DMS 273 treated with DMSO at 0.1 percent for 48 hours (cell line): ENCODE results near the gene TNN.
"Not testable (repeated sequence)": the region's sequence is repeated elsewhere in the genome, so short reads cannot be mapped to it uniquely, and the experiment has no call there.

Source experiments
- DNase-seq: peaks from one replicate; lab custom pipeline; 2025; lab: John Stamatoyannopoulos, UW

Gene TNN

DNA sequence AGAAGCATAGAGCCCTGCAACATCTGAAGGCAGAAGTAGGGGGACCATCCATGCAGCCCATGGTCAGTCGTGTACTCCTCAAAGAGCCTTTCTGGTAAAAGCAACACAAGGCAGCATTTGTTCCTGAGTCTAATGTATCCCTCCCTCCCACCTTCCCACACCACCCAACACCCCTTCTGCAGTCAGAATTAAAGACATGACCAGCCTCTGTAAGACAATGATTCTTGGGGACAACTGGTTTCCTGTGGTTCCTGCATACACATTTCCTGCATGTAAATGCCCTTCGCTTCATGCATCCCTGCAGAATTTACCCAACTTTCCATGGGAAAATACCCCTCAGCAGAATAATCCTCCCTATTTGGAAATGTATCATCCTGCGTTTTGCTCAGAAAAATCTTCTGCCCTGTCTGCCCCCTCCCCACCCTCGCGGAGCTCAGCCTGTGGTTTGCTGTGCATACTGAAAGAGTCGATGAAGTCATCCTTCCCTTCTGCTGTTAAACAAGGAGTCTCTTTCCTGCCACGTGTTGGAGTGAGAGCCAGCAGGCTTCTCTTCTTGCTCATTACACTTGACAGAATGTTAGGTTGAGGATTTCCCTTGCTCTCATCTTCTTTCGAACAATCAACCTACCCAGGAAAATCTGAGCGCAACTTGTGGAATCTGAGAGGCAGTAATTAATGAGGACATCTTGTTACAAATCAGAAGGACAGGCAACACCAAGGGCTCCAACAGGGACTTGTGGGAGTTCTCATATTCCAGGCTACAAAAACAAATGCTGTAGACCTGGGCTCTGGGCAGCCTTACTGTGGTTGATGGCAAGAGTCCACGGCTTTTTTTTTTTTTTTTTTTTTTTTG is 4.7 kb downstream of the TNN start:
- DNase-seq = peak; percentile 41

DNA sequence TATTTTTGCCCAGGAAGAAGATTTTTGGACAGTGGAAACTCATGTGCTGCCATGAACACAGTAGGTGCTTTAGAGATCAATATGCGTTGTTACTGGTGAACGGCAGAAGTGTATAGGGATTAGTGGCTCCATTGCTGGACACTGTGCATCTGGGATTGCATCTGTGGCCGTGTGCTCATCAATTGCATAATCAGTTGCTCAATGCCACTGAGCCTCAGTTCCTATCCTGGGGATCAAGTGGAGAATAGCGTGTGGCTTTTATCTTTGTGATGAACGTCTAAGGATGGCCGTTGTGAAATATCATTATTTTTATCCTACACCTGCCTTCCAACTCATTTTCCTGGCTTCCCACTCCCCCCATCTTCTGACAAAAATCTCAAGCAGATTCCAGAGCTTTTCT is 5.4 kb downstream of the TNN start:
- DNase-seq = no peak

DNA sequence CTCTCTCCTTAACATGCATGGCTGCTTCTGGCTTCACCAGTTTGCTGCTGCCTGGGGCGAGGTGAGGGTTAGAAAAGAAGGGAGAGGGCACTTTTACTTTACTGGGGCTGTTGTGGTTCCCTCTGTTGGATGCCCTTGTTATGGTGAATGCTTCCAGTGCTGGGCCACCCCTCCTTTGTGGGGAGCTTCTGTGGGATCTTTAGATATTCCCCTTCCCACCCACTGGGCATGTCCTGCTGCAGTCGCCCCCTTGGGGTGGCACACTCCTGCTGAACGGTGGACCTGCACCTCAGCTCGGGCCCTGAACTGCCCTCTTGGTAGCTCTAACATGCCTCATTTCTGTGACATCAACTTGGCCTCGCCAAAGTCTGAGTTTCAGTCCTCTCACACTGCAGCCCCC is 6.0 kb downstream of the TNN start:
- DNase-seq = no peak

DNA sequence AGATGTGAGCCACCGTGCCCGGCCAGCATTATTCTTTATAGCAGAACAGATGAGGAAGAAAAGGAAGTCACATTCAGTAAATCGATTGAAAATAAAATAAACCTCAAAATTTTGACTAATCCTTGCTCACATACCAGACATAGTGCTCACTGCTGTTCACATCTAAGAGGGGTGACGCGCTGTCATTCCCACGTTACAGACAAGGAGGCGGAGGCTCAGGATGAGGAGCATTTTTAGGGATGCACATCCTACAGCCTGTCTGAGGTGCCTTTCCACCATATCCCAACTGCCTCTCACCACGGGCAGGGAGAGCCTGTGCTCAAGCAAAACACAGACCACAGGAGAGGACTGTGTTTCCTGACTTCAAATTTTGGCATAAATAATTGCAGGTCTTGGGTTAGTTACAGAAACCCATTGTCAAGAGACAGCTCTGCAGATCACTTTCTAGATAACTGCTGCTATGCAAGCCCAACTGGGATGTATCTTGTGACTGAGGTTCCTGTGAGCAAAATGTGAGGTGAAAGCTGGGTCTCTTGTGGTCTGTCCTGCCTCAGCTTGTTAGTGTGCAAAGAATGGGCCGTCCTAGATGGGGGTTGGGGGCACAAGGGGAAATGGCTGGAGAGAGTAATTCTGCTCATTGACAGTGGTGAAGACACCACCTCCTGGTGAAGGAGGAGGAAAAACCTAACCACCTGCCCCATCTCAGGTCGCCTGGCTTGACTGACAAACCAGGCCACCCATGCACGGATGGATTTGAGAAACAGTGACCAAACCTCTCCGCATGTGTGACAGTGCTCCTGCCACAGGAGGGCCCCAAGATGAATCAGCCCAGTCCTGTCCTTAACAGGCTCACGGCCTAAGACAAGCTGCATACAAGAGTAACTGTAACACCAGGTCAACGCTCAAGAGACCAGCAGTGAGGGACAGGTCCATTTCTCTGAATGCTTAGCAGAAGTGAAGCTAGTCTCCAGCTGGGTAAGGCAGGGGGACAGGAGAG is 8.2 kb downstream of the TNN start:
- DNase-seq = no peak

GRCh38 chr1:175077356-175078030 is 9.9 kb downstream of the TNN start:
- no peak for DNase-seq

- no peak for DNase-seq
Measured at GRCh38 chr1:175078629-175079028, 11.0 kb downstream of the TNN start.

DNA sequence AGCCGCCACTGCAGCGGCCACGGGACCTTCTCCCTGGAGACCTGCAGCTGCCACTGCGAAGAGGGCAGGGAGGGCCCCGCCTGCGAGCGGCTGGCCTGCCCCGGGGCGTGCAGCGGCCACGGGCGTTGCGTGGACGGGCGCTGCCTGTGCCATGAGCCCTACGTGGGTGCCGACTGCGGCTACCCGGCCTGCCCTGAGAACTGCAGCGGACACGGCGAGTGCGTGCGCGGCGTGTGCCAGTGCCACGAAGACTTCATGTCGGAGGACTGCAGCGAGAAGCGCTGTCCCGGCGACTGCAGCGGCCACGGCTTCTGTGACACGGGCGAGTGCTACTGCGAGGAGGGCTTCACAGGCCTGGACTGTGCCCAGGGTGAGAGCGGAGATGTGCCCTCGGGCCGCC is 11.7 kb downstream of the TNN start:
- DNase-seq = no peak

DNA sequence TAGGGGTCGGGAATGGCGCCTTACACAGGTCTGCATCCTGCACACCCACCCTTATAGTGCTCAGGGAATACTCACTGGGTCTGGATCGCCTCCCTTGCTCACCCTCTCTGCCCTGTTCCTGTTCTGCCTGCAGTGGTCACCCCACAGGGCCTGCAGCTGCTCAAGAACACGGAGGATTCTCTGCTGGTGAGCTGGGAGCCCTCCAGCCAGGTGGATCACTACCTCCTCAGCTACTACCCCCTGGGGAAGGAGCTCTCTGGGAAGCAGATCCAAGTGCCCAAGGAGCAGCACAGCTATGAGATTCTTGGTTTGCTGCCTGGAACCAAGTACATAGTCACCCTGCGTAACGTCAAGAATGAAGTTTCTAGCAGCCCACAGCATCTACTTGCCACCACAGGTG is 12.4 kb downstream of the TNN start:
- DNase-seq = no peak

DNA sequence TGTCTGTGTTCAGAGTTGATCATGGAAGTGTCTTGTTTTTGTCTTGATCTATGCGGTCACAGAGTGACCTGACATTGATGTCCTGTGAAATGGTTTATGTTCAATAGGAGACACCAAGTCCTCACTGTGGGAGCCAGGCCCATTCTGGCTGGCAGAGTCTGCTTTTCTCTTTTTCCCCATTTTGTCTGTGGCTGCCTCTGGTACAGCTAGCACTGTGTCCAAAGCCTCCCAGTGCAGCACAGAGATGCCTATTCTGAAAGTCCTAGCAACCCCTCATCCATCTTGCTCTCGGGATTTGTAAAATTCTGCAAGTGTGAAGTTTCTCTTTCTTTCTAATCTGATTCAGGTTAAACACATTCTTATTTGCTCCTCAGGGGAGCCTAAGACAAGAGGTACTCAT is 14.3 kb downstream of the TNN start:
- no peak for DNase-seq

DNA sequence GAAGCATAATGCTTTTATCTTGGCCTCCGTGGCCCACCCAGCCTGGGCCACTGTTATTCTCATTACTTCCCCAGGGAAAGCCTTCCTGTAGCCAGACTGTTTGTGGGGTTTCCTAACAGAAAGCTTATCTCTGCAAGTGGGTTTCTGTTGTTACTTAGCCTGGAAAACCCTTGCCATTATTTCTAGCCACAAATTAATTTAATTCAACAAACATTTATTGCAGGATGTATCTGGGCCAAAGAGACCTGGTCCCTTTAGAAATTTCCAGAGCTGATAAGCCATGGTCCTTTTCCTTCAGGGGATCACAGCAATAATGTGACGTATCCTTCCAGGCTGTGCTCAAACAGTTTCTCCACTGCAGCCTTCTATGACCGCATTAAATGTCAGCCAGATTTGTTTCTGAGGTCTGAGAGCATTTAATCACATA is 20.9 kb downstream of the TNN start:
- no peak for DNase-seq

- no peak for DNase-seq
Measured at GRCh38 chr1:175089136-175089718, 21.6 kb downstream of the TNN start.

- DNase-seq = no peak
Measured at GRCh38 chr1:175090780-175091179, 23.1 kb downstream of the TNN start.

- no peak for DNase-seq
Measured at GRCh38 chr1:175094626-175095025, 27.0 kb downstream of the TNN start.

DNA sequence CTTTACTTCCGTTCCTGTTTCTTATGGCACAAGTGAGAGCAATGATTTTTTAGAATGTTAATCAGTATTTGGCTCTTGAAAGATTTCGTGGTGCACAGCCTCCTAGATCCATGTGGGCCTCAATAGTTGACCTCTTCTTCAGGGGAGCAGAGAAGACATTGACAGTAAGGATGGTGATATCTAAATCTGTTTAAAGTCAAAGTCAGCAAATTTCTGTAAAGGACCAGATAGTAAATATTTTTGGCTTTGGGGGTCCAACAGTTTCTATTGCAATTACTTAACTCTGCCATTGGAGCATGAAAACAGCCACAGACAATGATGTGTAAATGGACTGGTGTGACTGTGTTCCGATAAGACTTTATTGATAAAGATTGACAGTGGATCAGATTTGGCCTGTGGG is 27.4 kb downstream of the TNN start:
- no peak for DNase-seq

DNA sequence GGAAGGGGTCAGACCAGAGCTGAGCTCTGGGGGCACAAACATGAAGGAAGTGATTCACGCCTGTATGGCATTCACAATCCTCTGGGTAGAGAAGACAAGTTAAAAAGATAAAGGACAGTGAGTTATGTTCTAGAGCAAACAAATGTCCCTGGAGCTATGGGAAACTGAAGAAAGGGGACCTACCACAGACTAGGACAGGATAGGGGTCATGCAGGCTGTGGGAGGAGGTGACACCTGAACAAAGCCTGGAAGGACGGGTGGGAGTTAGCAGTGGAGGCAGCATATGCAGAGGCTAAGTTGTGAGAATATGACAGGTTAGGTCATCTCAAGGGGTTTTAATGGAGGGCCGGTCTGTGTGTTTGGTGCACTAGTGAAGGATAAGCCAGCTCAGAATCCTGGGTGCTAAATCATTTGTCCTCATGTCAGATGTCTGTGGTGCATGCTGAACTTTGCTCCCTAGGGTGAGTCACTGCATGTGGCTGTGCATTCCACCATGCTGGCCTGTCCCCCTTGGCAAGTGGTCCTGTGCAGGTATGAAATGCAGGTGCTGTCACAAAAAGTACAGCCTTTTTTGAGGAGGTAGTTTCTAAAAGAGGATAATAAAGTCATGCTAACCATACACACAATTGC is 28.5 kb downstream of the TNN start:
- DNase-seq = no peak

DNA sequence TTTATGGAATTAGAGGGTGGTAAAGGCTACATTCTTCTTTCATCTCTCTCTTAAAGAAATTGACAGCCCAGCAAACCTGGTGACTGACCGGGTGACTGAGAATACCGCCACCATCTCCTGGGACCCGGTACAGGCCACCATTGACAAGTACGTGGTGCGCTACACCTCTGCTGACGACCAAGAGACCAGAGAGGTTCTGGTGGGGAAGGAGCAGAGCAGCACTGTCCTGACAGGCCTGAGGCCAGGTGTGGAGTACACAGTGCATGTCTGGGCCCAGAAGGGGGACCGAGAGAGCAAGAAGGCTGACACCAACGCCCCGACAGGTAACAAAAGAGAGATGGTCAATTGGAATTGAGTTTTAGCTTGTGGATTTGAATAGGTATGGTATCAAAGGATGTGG is 29.7 kb downstream of the TNN start:
- no peak for DNase-seq

DNA sequence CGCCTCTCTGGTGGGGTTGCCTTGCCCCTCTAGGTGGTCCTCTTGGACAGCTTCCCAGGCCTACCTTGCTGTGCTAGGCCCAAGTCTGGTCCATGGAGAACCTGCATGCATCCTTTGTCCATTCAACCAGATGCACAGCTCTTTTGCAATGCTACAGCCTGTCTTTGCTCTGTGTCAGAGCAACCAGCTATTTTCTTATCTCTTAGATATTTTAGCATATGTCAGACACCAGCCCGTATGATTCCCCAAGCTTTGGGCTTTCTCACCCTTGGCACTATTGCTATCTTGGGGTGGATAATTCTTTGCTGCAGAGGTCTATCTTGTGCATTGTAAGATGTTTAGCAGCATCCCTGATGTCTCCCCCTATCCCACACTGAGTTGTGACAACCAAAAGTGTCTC is 32.3 kb downstream of the TNN start:
- DNase-seq = no peak

GRCh38 chr1:175102166-175102565 is 34.5 kb downstream of the TNN start:
- DNase-seq = not testable (repeated sequence)

DNA sequence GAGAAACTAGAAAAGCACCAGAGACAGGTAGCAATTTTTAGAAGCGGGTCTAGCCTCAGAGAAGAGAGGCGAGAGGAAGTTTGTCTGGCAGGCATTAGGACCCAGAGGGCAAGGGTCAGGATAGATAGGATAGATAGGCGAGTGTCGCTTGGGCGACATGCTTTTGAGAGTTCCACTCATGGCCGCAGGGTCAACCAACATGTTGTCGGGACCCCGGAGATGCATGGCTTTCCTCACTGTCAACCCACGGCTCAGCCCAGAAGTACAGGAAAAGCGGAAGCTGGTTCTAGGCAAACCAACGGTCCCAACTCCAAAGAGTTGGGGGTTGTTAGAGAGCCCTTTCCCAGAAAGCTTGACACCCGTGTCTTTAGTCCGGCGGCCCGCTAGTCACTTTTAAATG is 38.9 kb downstream of the TNN start:
- not testable (repeated sequence) for DNase-seq

- not testable (repeated sequence) for DNase-seq
Measured at GRCh38 chr1:175108331-175108820, 40.7 kb downstream of the TNN start.

- DNase-seq = no peak
Measured at GRCh38 chr1:175114996-175115395, 47.4 kb downstream of the TNN start.
